Head of caudate nucleus (tissue), 42 donors: ENCODE measurements around the gene CYB5R3.
"Not testable (repeated sequence)": the region's sequence is repeated elsewhere in the genome, so short reads cannot be mapped to it uniquely, and the experiment has no call there.

Source experiments
- DNase-seq, 42 donors: peaks; one replicate each; pipeline versions ENCODE4 v3.0.0 to v3.0.0-alpha.2; 2020 to 2021; ENCODE audit warnings: mixed read lengths in 7 of 42
- intact Hi-C: fragments of 100-400 bp; cut with DNase I; formaldehyde crosslinking; loops from one replicate; pipeline ENCODE4 v1.15.0; 2022

Gene CYB5R3

GRCh38 chr22:42682113-42682851, 33.1 kb upstream of the CYB5R3 start:
- intact Hi-C loops = no loop called here
- DNase-seq = no peak

- DNase-seq = no peak
- intact Hi-C loops = no loop called here
Measured at GRCh38 chr22:42680648-42681047, 31.5 kb upstream of the CYB5R3 start.

GRCh38 chr22:42679691-42680090, 30.5 kb upstream of the CYB5R3 start:
- intact Hi-C loops = no loop called here
- no peak for DNase-seq

GRCh38 chr22:42678894-42679293, 29.7 kb upstream of the CYB5R3 start:
- intact Hi-C loops = no loop called here
- DNase-seq = no peak

GRCh38 chr22:42677936-42678335, 28.7 kb upstream of the CYB5R3 start:
- intact Hi-C loops = not testable (repeated sequence)

GRCh38 chr22:42676059-42676607, 26.9 kb upstream of the CYB5R3 start:
- intact Hi-C loops = no loop called here
- no peak for DNase-seq

More at GRCh38 chr22:42677936-42678335, 28.7 kb upstream of the CYB5R3 start:
- not testable (repeated sequence) for DNase-seq

- intact Hi-C loops = no loop called here
- DNase-seq = no peak
Measured at GRCh38 chr22:42673898-42674401, 24.8 kb upstream of the CYB5R3 start.

GRCh38 chr22:42673071-42673470, 23.9 kb upstream of the CYB5R3 start:
- intact Hi-C loops, DNase-seq: not testable (repeated sequence)

GRCh38 chr22:42670921-42671709, 21.9 kb upstream of the CYB5R3 start:
- DNase-seq = no peak
- intact Hi-C loops = no loop called here

GRCh38 chr22:42670046-42670445, 20.9 kb upstream of the CYB5R3 start:
- intact Hi-C loops = no loop called here

GRCh38 chr22:42666393-42666792, 17.2 kb upstream of the CYB5R3 start:
- intact Hi-C loops, DNase-seq: not testable (repeated sequence)

More at GRCh38 chr22:42670046-42670445, 20.9 kb upstream of the CYB5R3 start:
- DNase-seq = no peak

GRCh38 chr22:42664976-42665831, 16.0 kb upstream of the CYB5R3 start:
- intact Hi-C loops = no loop called here
- no peak for DNase-seq

GRCh38 chr22:42661985-42662831, 13.0 kb upstream of the CYB5R3 start:
- intact Hi-C loops = no loop called here
- DNase-seq = peak; percentile 64 to 92 (median 82)

GRCh38 chr22:42656578-42656977, 7.4 kb upstream of the CYB5R3 start:
- DNase-seq = no peak
- intact Hi-C loops = no loop called here

GRCh38 chr22:42655693-42656092, 6.5 kb upstream of the CYB5R3 start:
- DNase-seq = peak in 1 of 42 donors; percentile 30
- intact Hi-C loops = no loop called here

GRCh38 chr22:42654436-42655073, 5.4 kb upstream of the CYB5R3 start:
- intact Hi-C loops = no loop called here
- DNase-seq = no peak

GRCh38 chr22:42653999-42654398, 4.8 kb upstream of the CYB5R3 start:
- DNase-seq = no peak
- intact Hi-C loops = no loop called here

- intact Hi-C loops = no loop called here
- no peak for DNase-seq
Measured at GRCh38 chr22:42651134-42651533, 1.9 kb upstream of the CYB5R3 start.
